Activated CD8-positive, alpha-beta memory T cell treated with anti-CD3 and anti-CD28 coated beads, Interleukin-2, amount 50 U/mL, for 24 hours (primary cell): ENCODE data around the gene SMDT1.
A peak's percentile ranks its signal among the peaks of the same experiment; 100 is the strongest.

Experiments
- DNase-seq: peaks from one replicate; pipeline ENCODE4 v3.0.0-alpha.2; 2020; ENCODE audit errors: extremely low read depth

SMDT1 gene

DNA sequence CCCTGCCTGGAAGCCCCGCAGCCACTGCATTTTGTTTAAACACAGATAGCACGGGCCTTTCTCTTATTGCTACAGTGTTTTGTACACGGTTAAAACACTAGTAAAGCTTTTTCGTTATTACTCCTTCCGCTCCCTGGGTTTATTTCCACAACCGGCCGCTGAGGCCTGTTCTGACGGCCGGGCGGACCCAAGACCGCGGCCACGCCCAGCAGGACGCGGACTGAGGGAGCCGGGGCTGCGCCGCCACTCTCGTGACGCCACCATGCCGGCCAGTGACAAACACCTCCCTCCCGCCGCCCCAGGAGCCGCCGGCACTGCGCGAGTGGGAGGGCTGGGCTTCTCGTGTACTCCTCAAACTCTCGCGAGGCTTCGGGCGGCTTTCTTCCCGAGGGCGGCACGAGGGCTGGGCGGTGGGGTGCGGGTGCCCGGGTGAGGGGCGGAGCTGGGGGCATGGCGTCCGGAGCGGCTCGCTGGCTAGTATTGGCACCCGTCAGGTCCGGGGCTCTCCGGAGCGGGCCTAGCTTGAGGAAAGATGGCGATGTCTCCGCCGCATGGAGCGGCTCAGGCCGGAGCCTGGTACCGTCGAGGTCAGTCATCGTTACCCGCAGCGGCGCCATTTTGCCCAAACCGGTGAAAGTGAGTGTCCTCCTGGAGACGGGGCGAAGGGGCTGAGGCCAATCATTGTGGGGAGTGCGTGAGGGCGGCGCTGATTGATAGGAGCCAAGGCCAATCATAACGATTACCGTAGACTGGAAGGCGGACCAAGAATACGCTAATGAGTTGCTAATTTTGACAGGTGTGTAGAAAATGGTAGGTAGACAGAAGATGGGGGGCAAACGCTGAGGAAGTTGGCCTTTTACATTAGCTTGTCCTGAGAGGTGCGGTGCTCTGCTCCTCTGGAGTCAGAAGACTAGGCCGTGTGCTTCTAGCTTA lies at the start of gene SMDT1:
Gene SMDT1 (plus strand): TSS at position 382 of the 933 bp plus-strand sequence. CDS start 69 bp downstream, at position 451.
- DNase-seq: peak; percentile 95

- DNase-seq: no peak
These were observed 46.0 kb upstream of the SMDT1 start for GRCh38 chr22:42033263-42034181.

GRCh38 chr22:42035256-42035655 lies 44.2 kb upstream of the SMDT1 start:
- no peak for DNase-seq

GRCh38 chr22:42039271-42039670 lies 40.2 kb upstream of the SMDT1 start:
- DNase-seq: no peak

DNA sequence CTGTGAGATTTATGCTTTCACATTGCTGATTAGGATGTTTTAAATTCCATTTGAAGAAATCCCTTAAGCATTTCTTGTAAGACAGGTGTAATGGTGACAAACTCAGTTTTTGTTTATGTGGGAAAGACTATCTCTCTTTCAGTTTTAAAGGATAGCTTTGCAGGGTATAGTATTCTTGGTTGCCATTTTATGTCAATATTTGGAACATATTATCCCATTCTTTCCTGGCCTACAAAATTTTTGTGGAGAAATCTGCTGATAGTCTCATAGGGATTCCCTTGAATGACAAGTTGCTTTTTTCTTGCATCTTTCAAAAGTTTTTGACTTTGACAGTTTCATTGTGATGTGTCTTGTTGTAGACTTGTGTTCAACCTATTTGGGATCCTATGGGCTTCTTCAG lies 37.7 kb upstream of the SMDT1 start:
- DNase-seq: no peak

DNA sequence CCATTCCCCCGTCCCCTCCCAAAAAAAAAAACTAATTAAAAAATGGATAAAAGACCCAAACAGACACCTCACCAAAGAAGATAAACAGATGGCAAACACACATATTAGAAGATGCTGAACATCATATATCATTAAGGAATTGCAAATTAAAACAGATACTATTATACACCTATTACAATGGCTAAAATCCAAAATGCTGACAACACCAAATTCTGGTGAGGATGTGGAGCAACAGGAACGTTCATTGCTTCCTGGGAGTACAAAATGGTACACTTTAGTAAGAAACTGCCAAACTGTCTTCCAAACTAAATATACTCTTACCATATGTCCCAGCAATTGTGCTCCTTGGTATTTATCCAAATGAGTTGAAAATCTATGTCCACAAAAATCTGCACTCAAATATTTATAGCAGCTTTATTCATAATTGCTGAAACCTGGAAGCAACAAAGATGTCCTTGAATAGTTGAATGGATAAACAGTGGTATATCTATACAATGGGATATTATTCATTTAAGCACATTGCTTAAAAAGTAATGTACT lies 28.8 kb upstream of the SMDT1 start:
- DNase-seq: no peak

GRCh38 chr22:42052765-42053164 lies 26.7 kb upstream of the SMDT1 start:
- DNase-seq: no peak

- no peak for DNase-seq
These were observed 22.6 kb upstream of the SMDT1 start for GRCh38 chr22:42056757-42057511.

GRCh38 chr22:42060489-42060888 lies 19.0 kb upstream of the SMDT1 start:
- DNase-seq: no peak

- DNase-seq: no peak
These were observed 18.5 kb upstream of the SMDT1 start for GRCh38 chr22:42061041-42061440.

DNA sequence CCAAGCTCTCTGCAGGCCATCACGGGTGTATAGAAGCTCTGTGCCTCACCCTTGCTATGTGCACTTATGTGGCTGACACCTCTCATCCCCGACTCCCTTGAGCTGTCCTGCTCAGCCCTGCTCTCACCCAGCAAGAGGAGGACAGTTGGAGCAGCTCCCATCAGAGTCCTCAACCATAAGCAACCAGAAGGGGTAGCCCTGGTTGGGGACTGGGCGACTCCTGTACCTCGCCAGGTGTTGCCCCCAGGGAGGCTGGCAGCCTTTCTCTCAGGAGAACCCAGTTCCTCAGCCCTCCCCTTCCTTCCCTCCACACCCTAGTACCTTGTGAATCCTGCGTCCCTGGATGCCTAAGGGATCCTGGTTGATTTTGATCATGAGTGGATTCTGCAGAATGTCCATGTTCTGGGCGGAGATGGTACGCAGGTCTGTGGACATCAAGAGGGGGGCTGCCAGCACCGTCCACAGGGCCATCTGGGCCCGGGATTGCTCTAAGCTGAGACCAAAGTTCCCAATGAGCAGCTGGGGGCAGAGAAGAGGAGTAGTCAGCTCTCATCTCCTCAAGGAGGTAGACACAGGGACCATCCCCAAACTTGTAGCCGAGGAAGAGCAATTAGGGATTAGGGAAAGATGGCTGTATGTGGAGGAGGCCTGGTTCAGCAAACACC lies 16.9 kb upstream of the SMDT1 start:
- DNase-seq: no peak

DNA sequence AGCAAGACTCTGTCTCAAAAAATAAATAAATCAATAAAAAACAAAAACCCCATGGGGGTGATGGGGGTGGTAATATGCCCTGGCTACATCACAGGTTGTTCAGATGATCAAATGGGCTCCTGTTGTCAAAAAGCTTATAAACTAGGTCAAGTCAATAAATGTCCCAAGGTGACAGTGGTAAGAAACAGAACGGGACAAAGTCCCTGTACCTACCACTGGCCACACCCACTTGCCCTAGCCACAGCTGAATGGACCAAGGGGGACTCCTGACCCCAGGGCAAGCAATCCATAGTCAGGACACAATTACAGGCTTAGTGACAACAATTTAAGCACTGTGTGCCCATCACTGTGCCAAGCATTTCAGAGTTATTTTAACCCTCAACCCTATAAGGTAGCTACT lies 14.9 kb upstream of the SMDT1 start:
- no peak for DNase-seq

- DNase-seq: no peak
These were observed 13.9 kb upstream of the SMDT1 start for GRCh38 chr22:42065438-42066125.

DNA sequence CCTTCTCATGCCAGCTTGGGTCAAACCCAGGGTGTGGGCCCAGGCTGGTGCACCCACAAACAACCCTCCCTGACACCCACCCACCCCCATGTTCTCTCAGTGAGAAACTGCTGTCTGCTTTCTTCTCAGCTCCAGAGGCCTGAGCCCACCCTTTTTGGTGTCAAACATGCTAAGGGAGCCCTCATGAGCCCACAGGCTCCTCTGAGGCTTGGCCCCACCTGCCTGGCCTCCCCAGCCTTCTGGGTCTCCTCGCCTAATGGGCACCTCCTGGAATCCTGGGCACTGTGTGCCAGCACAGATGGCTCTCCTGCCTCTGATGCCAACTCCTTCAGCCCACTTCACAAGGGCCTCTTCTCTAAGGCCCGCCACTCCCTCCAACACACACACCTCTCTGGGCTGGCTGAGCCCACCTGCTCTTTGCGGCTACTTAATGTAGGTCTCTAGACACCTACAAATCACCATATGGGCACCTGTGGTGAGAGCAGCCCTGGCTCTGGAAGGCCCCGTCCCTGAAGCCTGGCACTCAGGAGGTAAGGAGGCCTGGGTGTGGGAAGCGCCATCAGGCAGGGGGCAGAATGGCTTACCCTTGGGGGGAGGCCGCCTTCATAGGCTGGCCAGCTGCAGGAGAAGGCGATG lies 13.3 kb upstream of the SMDT1 start:
- no peak for DNase-seq

GRCh38 chr22:42066937-42067336 lies 12.6 kb upstream of the SMDT1 start:
- no peak for DNase-seq

GRCh38 chr22:42067671-42068251 lies 11.7 kb upstream of the SMDT1 start:
- no peak for DNase-seq

GRCh38 chr22:42068291-42068690 lies 11.2 kb upstream of the SMDT1 start:
- DNase-seq: no peak

DNA sequence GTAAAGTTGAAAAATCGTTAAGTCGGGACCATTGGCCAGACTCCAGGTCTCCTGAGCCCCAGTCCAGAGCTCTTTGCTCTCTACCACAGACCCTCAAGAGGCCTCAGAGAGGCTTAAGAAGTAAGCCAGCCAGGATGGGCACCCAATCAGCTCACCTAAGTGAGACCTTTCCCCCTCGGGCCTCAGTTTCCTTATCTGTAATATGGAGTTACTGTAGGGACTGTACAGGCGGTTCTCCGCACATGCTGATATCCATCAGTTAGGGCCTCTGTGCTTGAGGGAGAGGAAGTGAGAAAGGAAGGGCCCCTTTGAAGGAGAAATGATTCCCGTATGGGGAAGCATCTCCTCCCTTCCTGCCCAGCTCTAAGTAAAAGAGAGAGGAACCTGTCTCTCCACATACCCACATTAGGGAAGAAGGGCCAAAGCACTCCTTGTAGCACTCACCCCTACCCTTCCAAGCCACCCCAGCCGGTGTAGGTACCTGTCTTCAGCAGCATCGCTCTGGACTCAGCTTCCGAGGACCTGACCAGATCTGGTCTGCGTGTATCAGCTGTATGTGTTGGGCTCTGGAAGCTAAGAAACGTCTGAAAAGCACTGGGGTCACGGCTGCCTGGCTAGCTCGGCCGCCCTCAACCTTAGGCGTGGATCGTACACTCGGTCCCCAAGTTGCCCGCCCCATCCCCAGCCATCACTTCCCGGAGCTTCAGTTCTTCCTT lies 9.5 kb upstream of the SMDT1 start:
- DNase-seq: no peak
